Measurements from ENCODE around the gene NLRP12.
A peak's percentile ranks its signal among the peaks of the same experiment; 100 is the strongest.

The NLRP12 gene

GRCh38 chr19:53828531-53828930 lies 4.4 kb upstream of the NLRP12 start:
- no peak for DNase-seq (ENCODE audit: low read depth in 1 of 2, low spot score in 1 of 2)
- Histone ChIP-seq H3K4me3 (replicated peaks; ENCODE audit: insufficient read depth, low read length) (no peak overlapping the region), H3K27ac (replicated peaks) (no peak overlapping the region), H3K27me3 (ENCODE audit: insufficient read depth, poor library complexity, severe bottlenecking) (no peaks in the 10 kb centered on the region)
- TF ChIP-seq SPI1 (IDR thresholded peaks at IDR 0.05; ENCODE audit: borderline replicate concordance, low read depth) (no peak), POLR2AphosphoS5 (IDR thresholded peaks at IDR 0.05; ENCODE audit: low read depth) (no peak), REST (IDR thresholded peaks at IDR 0.05; ENCODE audit: insufficient replicate concordance, low read depth) (no peak), GABPA (IDR thresholded peaks at IDR 0.05; ENCODE audit: low read depth) (no peak), CTCF (IDR thresholded peaks at IDR 0.05; ENCODE audit: insufficient read depth, low read length) (no peak)

- no peak for DNase-seq (ENCODE audit: low read depth in 1 of 2, low spot score in 1 of 2)
- no peaks in the 10 kb centered on the region for H3K27me3 ChIP-seq (ENCODE audit: insufficient read depth, poor library complexity, severe bottlenecking)
- H3K4me3 ChIP-seq (replicated peaks; ENCODE audit: insufficient read depth, low read length) = no peak overlapping the region
- no peak overlapping the region for H3K27ac ChIP-seq (replicated peaks)
- no peak for TF ChIP-seq REST (IDR thresholded peaks at IDR 0.05; ENCODE audit: insufficient replicate concordance, low read depth)
- TF ChIP-seq SPI1 (IDR thresholded peaks at IDR 0.05; ENCODE audit: borderline replicate concordance, low read depth) = no peak
- TF ChIP-seq POLR2AphosphoS5 (IDR thresholded peaks at IDR 0.05; ENCODE audit: low read depth) = no peak
- TF ChIP-seq CTCF (IDR thresholded peaks at IDR 0.05; ENCODE audit: insufficient read depth, low read length) = no peak
- TF ChIP-seq GABPA (IDR thresholded peaks at IDR 0.05; ENCODE audit: low read depth) = no peak
Measured at GRCh38 chr19:53826876-53827275, 2.8 kb upstream of the NLRP12 start.

- Histone ChIP-seq H3K4me3 (replicated peaks; ENCODE audit: insufficient read depth, low read length) (peak overlapping the region; percentile 52), H3K27ac (replicated peaks) (peak overlapping the region; percentile 57), H3K27me3 (ENCODE audit: insufficient read depth, poor library complexity, severe bottlenecking) (no peaks in the 10 kb centered on the region)
- TF ChIP-seq CTCF (IDR thresholded peaks at IDR 0.05; ENCODE audit: insufficient read depth, low read length) (no peak), GABPA (IDR thresholded peaks at IDR 0.05; ENCODE audit: low read depth) (no peak)
- DNase-seq (ENCODE audit: low read depth in 1 of 2, low spot score in 1 of 2) = peak in 1 of 2 experiments; percentile 29
Measured at GRCh38 chr19:53823380-53824120, 564 bp downstream of the NLRP12 start.

GRCh38 chr19:53819861-53820260 lies 4.3 kb downstream of the NLRP12 start:
- TF ChIP-seq POLR2AphosphoS5 (IDR thresholded peaks at IDR 0.05; ENCODE audit: low read depth) (no peak), CTCF (IDR thresholded peaks at IDR 0.05; ENCODE audit: insufficient read depth, low read length) (no peak), GABPA (IDR thresholded peaks at IDR 0.05; ENCODE audit: low read depth) (no peak), REST (IDR thresholded peaks at IDR 0.05; ENCODE audit: insufficient replicate concordance, low read depth) (no peak), SPI1 (IDR thresholded peaks at IDR 0.05; ENCODE audit: borderline replicate concordance, low read depth) (no peak)
- no peak overlapping the region for H3K27ac ChIP-seq (replicated peaks)
- H3K4me3 ChIP-seq (replicated peaks; ENCODE audit: insufficient read depth, low read length) = no peak overlapping the region

More at GRCh38 chr19:53819861-53820260, 4.3 kb downstream of the NLRP12 start:
- H3K27me3 ChIP-seq (ENCODE audit: insufficient read depth, poor library complexity, severe bottlenecking) = no peaks in the 10 kb centered on the region
- DNase-seq (ENCODE audit: low read depth in 1 of 2, low spot score in 1 of 2) = no peak

Data from HL-60 (cell line).